ENCODE measurements around the gene LHX6.

DNA sequence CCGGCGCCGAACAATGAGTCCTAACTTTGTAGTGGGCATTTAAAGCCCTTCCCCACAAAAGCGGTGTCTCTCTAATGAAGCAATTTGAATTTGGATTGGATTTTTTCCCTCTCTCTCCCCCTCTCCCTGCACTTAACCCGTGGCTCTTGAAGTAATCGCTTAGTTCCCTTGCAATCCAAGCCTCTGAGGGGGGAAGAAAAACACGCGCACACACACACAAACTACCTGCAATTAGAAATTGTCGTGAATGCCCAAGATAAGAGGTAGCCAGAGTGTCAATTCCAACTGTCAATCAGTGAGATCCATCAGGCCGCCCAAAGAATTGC is 1.2 kb downstream of the LHX6 start:
- TF ChIP-seq, protein P1, sequence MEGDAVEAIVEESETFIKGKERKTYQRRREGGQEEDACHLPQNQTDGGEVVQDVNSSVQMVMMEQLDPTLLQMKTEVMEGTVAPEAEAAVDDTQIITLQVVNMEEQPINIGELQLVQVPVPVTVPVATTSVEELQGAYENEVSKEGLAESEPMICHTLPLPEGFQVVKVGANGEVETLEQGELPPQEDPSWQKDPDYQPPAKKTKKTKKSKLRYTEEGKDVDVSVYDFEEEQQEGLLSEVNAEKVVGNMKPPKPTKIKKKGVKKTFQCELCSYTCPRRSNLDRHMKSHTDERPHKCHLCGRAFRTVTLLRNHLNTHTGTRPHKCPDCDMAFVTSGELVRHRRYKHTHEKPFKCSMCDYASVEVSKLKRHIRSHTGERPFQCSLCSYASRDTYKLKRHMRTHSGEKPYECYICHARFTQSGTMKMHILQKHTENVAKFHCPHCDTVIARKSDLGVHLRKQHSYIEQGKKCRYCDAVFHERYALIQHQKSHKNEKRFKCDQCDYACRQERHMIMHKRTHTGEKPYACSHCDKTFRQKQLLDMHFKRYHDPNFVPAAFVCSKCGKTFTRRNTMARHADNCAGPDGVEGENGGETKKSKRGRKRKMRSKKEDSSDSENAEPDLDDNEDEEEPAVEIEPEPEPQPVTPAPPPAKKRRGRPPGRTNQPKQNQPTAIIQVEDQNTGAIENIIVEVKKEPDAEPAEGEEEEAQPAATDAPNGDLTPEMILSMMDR (IDR thresholded peaks at IDR 0.05 in 8 of 11, conservative IDR thresholded peaks at IDR 0.05 in 3 of 11): no peak
- TF ChIP-seq POLR2AphosphoS5 (IDR thresholded peaks at IDR 0.05): no peak
